HG03460 (cell line): ENCODE measurements around the gene CHRNE.
"Not testable (repeated sequence)": the region's sequence is repeated elsewhere in the genome, so short reads cannot be mapped to it uniquely, and the experiment has no call there.

Experiments
- ATAC-seq: cut with Tn5 transposase; IDR thresholded peaks from one replicate; pipeline ENCODE4 v1.9.1; 2021; ENCODE audit not compliant: unreplicated experiment

The CHRNE gene

GRCh38 chr17:4891411-4892410 lies 11.2 kb downstream of the CHRNE start:
- no peak for ATAC-seq

GRCh38 chr17:4887581-4887980 lies 15.3 kb downstream of the CHRNE start:
- no peak for ATAC-seq

DNA sequence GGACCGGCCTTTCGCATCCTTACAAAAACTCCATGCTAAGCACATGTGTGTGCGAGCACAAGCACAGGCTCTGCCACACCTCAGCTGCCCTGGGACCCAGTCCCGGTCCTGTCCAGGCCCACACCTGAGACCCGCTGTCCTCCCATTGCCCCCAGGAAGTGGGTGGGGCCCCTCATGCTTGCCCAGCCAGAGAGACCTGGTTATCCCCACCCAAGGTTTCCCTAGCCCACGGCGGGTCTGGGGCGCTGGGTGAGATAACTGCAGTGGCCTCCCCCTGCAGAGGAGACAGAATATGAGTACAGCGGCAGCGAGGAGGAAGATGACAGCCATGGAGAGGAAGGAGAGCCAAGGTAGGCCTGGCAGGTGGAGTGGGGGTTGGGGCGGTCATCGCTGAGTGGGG lies 16.1 kb downstream of the CHRNE start:
- ATAC-seq: no peak

GRCh38 chr17:4884489-4884888 lies 18.4 kb downstream of the CHRNE start:
- ATAC-seq: no peak

DNA sequence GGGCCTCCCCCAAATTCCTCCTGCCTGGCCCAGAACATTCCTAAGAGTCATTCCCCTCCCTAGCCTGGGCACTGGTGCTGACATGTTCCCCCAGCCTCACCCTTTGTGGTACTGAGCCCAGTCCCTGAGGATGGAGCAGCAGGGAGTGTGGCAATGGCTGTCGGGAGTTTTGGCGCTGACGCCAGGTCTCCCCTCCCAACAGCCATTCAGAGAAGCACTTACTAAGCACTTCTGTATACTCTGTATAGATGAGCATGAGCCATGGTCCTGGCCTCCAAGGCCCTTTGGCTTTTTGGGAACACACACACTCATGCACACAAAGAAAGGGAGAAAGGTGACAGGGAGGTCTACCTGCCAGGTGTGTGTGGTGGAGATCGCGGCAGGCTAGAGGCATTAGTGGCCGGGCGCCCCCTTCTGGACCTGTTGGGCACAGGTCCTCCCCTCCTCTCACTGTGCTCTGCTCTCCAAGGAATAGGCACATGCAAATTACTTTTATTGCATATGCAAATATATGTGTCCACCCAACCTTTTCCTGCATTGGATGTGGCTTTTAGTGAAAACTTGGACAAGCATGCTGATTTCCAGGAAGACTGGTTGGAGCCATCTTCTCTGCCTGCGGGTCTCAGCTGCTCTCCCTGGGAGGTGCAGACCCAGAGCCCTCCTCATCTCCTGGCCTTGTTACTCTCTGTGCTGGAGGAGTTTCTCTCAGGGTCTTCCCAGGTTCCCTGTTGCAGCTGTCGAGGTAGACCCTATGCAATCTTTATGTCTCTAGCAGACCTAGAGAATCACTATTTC lies 20.9 kb downstream of the CHRNE start:
- no peak for ATAC-seq

GRCh38 chr17:4880857-4881256 lies 22.0 kb downstream of the CHRNE start:
- ATAC-seq: no peak

DNA sequence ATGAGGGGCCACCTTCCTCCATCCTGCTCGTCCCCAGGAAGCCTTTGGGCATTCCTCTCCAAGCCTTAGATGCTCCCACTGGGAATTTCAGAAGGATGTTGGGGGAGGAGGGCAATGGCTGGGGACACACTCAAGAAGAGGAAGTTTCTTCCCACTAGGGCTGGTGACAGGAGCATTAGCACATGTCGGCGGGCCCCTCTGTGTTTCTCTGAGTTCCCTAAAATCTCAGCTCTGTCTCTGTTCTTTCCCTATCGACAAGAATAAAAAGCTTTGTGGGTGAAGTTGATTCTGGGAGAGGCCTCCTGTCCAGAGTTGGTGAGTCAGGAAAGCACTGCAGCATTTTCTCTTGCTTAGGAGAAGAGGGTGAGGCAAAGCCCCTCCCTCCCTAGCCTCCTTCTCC lies 23.3 kb downstream of the CHRNE start:
- no peak for ATAC-seq

- ATAC-seq: no peak
Observed at GRCh38 chr17:4877089-4877488, 25.8 kb downstream of the CHRNE start.

DNA sequence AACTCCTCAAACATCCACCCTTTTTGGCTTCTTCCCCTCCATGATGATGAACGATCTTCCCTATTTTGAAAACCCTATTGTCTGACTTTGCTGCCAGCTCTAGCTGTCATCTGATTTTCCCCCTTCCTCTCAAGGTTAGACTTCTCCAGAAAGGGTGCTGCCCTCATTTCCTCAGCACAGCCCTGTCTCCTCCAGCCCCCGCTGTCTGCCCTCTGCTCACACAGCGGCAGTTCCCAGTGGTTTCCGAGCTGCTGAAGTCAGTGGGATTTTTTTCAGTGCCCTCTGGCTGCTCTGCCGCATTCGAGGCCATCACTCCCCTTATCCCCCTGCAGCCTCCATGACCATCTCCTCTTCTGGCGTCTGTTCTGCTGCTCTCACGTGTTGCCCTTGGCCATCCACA lies 30.1 kb downstream of the CHRNE start:
- ATAC-seq: no peak

GRCh38 chr17:4870855-4871254 lies 32.0 kb downstream of the CHRNE start:
- ATAC-seq: no peak

- not testable (repeated sequence) for ATAC-seq
Observed at GRCh38 chr17:4869058-4869998, 33.6 kb downstream of the CHRNE start.

GRCh38 chr17:4867535-4867934 lies 35.4 kb downstream of the CHRNE start:
- not testable (repeated sequence) for ATAC-seq

DNA sequence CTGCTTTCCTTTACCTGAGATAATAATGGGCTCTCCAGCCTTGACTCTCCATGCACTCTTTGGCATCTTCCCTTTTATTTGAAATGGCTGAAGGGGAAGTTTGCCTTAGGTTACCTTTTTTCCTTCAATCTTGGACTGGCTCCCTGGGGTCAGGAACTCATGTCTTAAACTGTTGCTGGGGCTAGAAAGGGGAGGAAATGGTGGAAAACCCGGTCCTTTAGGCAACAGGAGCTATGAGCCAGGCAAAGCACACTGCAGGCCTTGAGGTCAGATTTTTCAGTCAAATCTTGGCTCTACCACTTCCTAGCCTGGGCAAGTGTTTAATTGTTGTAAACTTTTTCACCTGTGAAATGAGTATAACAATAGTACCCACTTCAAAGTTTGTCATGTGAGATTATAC lies 39.6 kb downstream of the CHRNE start:
- no peak for ATAC-seq

DNA sequence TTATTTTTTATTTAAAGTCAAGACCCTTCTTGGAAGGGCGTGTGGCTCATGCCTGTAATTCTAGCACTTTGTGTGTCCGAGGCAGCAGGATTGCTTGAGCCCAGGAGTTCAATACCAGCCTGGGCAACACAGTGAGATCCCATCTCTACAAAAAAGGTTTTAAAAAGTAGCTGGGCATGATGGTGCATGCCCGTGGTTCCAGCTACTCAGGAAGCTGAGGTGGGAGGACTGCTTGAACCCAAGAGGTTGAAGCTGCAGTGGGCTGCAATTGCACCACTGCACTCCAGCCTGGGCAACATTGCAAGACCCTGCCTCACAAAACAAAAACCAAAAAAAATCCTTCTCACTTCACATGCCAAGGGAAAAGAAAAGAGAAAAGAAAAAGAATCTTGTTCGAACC lies 40.2 kb downstream of the CHRNE start:
- no peak for ATAC-seq

- ATAC-seq: no peak
Observed at GRCh38 chr17:4861052-4861451, 41.8 kb downstream of the CHRNE start.

- no peak for ATAC-seq
Observed at GRCh38 chr17:4860651-4861050, 42.2 kb downstream of the CHRNE start.

DNA sequence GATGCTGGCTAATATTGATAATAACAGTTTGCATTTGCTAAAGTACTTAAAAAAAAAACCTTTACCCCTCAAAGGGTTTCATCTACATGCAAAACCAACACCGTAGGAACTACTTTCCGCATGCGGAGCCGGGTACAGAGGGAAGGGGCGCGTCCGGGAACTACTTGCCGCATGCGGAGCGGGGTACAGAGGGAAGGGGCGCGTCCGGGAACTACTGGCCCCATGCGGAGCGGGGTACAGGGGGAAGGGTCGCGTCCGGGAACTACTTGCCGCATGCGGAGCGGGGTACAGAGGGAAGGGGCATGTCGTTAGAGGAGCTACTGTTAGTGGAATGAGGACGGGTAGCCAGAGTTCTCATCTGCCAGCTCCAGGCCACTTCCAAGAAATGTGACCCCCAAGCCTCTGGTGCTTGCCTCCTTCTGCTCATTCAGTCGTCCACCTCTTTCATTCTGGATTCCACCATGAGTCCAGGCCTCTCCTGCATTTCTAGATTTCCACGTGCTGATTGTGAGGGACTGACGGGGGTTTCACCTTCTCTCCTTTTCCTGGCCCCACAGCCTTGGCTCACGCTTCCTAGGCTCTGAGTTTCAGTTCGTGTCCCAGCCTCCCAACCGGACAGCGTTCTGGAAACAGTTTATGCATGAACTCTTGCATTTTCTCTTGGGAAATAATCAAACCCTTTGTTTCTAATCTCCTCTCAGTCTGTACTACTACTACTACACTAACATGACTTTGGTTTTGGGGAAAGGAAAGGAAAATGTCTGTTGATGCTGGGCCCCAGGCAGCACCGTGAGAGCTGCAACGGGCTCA lies 42.9 kb downstream of the CHRNE start:
- no peak for ATAC-seq

- ATAC-seq: no peak
Observed at GRCh38 chr17:4858882-4859260, 44.0 kb downstream of the CHRNE start.

DNA sequence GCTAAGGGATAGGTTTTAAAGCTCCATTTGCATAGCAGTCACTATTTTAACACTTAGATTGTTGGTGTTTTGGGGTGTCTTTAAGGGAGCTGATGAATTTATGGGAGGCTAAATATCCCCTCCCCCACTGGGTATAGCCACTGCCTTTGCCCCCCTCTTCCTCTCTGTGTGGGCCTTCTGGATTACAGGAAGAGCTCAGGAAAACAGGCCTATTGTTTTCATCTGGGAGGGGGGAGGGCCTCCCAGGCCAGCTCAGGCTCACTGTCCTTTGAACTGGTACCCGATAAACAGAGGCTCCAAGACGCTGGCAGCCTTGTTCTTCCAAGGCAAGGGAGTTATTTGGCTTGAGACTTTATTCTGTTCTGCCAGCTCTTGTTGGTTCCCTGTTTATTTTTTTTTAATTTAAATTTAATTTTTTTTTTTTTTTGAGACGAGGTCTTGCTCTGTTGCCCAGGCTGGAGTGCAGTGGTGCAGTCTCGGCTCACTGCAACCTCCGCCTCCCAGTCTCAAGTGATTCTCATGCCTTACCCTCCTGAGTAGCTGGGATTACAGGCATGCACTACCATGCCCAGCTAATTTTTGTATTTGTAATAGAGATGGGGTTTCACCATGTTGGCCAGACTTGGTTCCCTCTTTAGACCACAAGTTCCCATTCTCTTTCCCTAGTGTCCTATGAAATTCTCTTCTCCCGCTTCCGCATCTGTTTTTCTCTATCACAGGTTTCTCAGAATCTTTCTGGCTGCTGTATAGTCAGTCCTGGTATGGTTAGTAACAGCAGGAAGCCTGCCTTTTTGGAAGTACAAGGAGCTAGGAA lies 44.6 kb downstream of the CHRNE start:
- no peak for ATAC-seq
